Activated effector memory CD4-positive, alpha-beta T cell treated with Interleukin-2 at 50 U/mL for 16 hours (primary cell): Measurements from ENCODE around the gene BTN2A1.
"Not testable (repeated sequence)": the region's sequence is repeated elsewhere in the genome, so short reads cannot be mapped to it uniquely, and the experiment has no call there.

ENCODE experiments used
- DNase-seq: peaks from one replicate; pipeline ENCODE4 v3.0.0-alpha.2; 2020

BTN2A1 gene

DNA sequence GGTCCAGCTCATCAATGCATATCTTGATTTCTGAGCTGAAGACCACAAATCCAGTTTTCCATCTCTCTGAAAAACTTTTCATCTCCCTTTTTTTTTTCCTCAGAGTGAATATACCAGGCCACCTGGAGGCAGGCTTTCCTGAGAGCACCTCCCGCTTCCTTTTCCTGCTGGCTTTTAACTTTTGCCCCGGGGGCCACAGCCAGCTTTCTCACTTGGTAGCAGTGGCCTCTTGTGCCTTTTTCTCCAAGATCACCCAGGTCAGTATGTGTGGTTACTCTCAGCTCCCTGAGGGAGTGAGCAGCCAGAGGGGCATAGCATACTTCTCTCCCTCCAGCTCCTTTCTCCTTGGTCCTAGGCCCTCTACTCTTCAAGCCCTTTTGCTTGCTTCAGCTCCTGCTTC is 42.3 kb downstream of the BTN2A1 start, which contains the start of gene BTN1A1:
BTN1A1 (plus strand) TSS at position 202 of the 400 bp plus-strand sequence. CDS start 984 bp downstream, outside the sequence.
- no peak for DNase-seq

DNA sequence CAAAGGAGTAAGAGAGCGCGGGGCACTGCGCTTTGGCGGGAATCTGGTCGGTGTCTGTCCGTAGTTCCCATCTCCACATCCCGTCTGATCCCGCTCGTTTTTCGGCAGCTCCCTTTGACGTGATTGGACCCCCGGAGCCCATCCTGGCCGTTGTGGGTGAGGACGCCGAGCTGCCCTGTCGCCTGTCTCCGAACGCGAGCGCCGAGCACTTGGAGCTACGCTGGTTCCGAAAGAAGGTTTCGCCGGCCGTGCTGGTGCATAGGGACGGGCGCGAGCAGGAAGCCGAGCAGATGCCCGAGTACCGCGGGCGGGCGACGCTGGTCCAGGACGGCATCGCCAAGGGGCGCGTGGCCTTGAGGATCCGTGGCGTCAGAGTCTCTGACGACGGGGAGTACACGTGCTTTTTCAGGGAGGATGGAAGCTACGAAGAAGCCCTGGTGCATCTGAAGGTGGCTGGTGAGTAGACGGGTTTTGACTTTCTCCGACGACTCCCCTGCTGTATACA is 43.8 kb downstream of the BTN2A1 start:
- DNase-seq, result peak; percentile 12

DNA sequence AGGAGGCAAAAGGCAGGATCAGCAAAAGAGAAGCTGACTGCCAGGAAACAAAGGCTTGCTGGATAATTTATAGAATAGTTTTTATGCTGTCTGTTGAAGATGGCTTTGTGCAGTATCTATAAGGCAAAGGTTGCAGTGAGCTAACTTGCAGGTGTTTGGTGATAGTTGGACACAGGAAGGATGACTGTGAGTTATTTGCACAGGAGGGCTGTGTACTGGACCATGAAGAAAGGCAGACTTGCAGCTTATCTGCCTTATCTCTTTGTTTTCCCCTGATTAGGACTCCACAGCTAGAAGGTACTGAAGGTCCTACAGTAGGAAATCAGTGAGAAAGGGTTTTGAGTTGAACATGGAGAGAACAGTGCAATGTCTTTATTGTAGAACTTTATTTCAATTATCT is 44.4 kb downstream of the BTN2A1 start:
- no peak for DNase-seq

DNA sequence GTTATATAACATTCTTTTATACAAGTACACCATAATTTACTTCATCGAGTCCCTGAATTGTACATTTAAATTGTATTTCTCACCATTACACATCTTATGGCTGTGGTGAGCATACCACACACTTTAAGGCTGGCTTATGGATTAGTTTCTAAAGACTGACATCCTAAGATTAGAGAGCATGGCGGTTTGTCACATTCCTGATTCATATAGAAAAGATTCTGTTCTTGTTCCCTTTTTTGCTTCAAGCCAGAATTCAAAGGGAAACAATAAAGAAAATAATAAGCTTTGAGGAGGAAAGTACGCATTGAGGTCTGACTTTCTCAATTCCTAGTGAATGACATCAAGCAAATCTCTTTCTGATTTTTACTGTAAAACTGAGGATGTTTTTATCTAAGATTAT is 44.9 kb downstream of the BTN2A1 start:
- DNase-seq, result no peak

DNA sequence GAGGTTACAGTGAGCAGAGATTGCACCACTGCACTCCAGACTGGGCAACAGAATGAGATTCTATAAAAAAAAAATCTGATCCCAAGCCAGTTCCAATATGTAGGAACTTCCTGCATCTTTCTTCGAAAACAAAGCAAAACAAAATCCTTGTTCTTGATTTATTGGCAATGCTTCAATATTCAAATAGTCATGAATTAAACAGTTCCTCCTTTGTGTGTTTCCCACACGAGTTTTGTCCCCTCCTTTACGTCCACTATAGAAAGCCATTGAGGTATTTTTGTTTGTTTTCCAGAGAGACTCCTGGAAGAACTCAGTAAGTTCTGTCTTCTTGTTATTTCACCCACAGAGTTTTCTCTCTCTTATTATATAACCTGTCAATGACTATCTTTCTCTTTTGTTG is 49.9 kb downstream of the BTN2A1 start:
- no peak for DNase-seq

DNA sequence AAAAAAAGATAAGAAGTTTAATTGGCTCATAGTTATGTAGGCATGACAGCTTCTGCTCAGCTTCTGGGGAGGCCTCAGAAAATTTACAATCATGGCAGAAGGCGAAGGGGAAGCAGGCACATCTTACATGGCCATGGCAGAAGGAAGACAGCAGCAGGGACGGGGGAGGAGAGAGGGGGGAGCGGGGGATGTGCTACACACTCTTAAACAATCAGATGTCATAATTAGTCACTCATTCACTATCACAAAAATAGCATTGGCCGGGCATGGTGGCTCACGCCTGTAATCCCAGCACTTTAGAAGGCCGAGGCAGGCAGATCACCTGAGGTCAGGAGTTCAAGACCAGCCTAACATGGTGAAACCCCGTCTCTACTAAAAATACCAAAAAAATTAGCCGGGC is 53.3 kb downstream of the BTN2A1 start:
- not testable (repeated sequence) for DNase-seq

DNA sequence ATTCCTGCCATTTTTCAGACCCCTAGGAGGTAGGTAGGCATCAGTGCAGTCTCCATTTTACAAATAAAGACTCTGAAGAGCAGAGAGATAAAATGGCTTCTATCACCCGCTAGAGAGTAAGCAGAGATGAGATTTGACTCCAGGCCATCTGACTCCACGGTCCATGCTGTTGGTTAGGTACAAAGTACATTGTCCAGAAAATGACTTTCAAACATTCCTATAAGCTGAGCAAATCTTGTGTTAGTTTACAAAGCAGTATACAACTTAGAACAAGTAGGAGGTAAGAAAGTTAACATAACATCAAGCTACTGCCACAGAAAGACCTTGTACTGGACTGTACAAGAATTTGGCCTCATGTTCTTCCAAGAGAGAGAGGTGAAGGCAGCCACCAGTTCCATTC is 57.2 kb downstream of the BTN2A1 start:
- no peak for DNase-seq

DNA sequence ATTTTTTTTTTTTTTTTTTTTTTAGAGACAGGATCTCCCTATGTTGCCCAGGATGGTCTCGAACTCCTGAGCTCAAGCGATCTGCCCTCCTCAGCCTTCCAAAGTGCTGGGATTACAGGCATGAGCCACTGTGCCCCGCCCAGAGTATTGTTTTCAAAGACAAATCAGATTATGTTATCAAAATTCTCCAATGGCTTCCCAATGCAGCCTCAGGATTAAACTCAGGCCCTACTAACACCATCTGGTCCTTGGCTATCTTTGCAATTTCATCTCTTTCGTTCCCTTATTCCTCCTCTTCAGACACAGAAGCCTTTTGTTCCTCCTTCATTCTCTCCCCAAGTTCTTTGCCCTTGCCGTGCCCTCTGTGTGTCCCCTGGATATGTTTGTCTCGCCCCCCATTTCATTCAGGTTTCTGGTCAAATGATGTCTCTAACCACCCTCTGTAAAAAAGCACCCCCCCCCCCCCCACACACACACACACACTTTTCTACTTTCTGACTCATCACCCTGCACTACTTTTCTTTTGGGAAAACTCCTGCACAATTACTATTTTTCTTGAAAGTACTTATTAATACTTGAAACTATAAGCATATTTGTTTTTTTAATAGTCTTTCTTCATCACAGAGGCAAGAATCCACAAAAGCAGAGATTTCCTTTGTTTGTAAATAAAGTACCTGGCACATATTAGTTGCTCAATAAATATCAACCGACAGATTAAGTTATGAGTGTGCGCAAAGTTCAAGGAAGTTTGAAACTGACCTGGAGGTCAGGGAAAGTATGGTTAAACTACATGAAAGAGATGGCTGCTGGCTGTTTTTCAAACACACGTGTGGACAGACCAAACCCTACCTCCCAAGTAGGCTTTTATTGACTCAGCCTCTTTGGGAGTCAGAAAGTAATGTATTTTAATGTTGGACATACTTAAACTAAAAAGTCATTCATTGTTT is 59.0 kb downstream of the BTN2A1 start:
- no peak for DNase-seq
